Astrocyte (in vitro differentiated cells and primary cell): ENCODE results near the gene TNFSF11. TPM values are rescaled to one million over a fixed set of nuclear protein-coding genes. Genes with fewer than 3 reads are reported as not detected.

Experiments used
- DNase-seq: peaks from one replicate; pipeline ENCODE4 v3.0.0-alpha.2; 2010; ENCODE audit warnings: low read depth
- FAIRE-seq: peaks from 2 replicates; lab custom pipeline; 2011; peaks lifted over from hg19 to GRCh38; lab: Jason Lieb, UNC
- H2AFZ ChIP-seq: 2 replicates; pipeline ENCODE4 v1.6.0; 2012; ENCODE audit warnings: low read depth, low read length, inconsistent platforms
- H3K27ac ChIP-seq: 2 replicates; pipeline ENCODE4 v1.5.1; 2011; ENCODE audit warnings: low read depth, low read length, inconsistent platforms
- H3K27me3 ChIP-seq: 2 replicates; pipeline ENCODE4 v1.6.0; 2011; ENCODE audit warnings: low read length, inconsistent platforms; ENCODE audit not compliant: insufficient read depth
- H3K36me3 ChIP-seq: 2 replicates; pipeline ENCODE4 v1.5.1; 2011; ENCODE audit warnings: low read length, inconsistent platforms; ENCODE audit not compliant: insufficient read depth
- H3K4me1 ChIP-seq: 2 replicates; pipeline ENCODE4 v1.5.1; 2011; ENCODE audit warnings: low read length, inconsistent platforms; ENCODE audit not compliant: insufficient read depth
- H3K4me2 ChIP-seq: 2 replicates; pipeline ENCODE4 v1.6.0; 2012; ENCODE audit warnings: low read length, inconsistent platforms
- H3K4me3 ChIP-seq: 2 replicates; pipeline ENCODE4 v1.5.1; 2011; ENCODE audit warnings: low read depth, mild to moderate bottlenecking, low read length, inconsistent platforms; ENCODE audit not compliant: insufficient read depth
- H3K79me2 ChIP-seq: 2 replicates; pipeline ENCODE4 v1.6.0; 2012; ENCODE audit warnings: mild to moderate bottlenecking, low read length, inconsistent platforms; ENCODE audit not compliant: insufficient read depth
- H3K9ac ChIP-seq: 2 replicates; pipeline ENCODE4 v1.6.0; 2012; ENCODE audit warnings: mild to moderate bottlenecking, low read length, inconsistent platforms
- H3K9me3 ChIP-seq: 2 replicates; pipeline ENCODE4 v1.5.1; 2012; ENCODE audit warnings: low read depth, mild to moderate bottlenecking, low read length, inconsistent platforms; ENCODE audit not compliant: insufficient read depth
- H4K20me1 ChIP-seq: 2 replicates; pipeline ENCODE4 v1.6.0; 2012; ENCODE audit warnings: low read length, inconsistent platforms; ENCODE audit not compliant: insufficient read depth
- H3K27ac Mint-ChIP-seq: one replicate; pipeline ENCODE4 v1.8.0; 2021; ENCODE audit warnings: mild to moderate bottlenecking, mixed read lengths; ENCODE audit not compliant: unreplicated experiment
- H3K27me3 Mint-ChIP-seq: one replicate; pipeline ENCODE4 v1.8.0; 2021; ENCODE audit warnings: low read depth, mixed read lengths; ENCODE audit not compliant: unreplicated experiment
- H3K36me3 Mint-ChIP-seq: one replicate; pipeline ENCODE4 v1.8.0; 2021; ENCODE audit warnings: low read depth, mixed read lengths; ENCODE audit not compliant: unreplicated experiment
- H3K4me1 Mint-ChIP-seq: one replicate; pipeline ENCODE4 v1.8.0; 2021; ENCODE audit warnings: low read depth, mixed read lengths; ENCODE audit not compliant: unreplicated experiment
- H3K4me3 Mint-ChIP-seq: one replicate; pipeline ENCODE4 v1.8.0; 2021; ENCODE audit warnings: mild to moderate bottlenecking, moderate library complexity, mixed read lengths; ENCODE audit not compliant: unreplicated experiment
- H3K9me3 Mint-ChIP-seq: one replicate; pipeline ENCODE4 v1.8.0; 2021; ENCODE audit warnings: mild to moderate bottlenecking, mixed read lengths; ENCODE audit not compliant: unreplicated experiment
- EZH2 ChIP-seq: IDR thresholded peaks from 2 replicates; pipeline ENCODE4 v1.6.1; 2012; ENCODE audit warnings: mild to moderate bottlenecking, low read length, inconsistent platforms; ENCODE audit not compliant: insufficient read depth
- total RNA-seq: library from RNA; stranded (reverse); gene quantifications from 2 replicates; pipeline ENCODE4 v1.2.1, GENCODE V29; 2021
- TF ChIP-seq, protein P1 (sequence below): IDR thresholded peaks from 2 replicates; pipeline ENCODE4 v1.5.1; 2011; ENCODE audit warnings: low read depth, mild to moderate bottlenecking, inconsistent platforms, low read length, moderate library complexity; ENCODE audit not compliant: insufficient read depth

TNFSF11 gene
- total RNA-seq, 1 donor from 2014 or later: not detected

DNA sequence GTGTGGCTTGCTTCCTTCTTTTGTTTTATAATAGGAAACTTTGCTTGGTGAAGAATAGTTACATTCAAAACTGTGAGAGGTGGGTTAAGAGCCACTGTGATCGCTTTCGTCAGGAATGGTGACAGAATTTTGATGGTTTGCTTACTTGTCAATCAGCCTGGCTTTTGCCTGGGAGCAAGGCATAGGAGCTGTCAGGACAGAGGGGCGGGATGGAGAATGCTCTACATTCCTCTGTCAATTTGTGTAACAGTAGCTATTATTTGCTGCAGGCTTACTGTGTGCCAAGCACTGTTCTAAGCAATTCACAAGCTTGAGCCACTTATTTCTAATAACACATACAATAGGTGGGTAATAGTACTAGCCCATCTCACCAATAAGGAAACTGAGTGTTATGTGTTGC, 28.1 kb upstream of the TNFSF11 start:
- DNase-seq (no peak), FAIRE-seq (no peak)
- no peak overlapping the region for H3K4me2 ChIP-seq
- H3K9ac ChIP-seq: no peak overlapping the region
- TF ChIP-seq EZH2: no peak
- TF ChIP-seq, protein P1, sequence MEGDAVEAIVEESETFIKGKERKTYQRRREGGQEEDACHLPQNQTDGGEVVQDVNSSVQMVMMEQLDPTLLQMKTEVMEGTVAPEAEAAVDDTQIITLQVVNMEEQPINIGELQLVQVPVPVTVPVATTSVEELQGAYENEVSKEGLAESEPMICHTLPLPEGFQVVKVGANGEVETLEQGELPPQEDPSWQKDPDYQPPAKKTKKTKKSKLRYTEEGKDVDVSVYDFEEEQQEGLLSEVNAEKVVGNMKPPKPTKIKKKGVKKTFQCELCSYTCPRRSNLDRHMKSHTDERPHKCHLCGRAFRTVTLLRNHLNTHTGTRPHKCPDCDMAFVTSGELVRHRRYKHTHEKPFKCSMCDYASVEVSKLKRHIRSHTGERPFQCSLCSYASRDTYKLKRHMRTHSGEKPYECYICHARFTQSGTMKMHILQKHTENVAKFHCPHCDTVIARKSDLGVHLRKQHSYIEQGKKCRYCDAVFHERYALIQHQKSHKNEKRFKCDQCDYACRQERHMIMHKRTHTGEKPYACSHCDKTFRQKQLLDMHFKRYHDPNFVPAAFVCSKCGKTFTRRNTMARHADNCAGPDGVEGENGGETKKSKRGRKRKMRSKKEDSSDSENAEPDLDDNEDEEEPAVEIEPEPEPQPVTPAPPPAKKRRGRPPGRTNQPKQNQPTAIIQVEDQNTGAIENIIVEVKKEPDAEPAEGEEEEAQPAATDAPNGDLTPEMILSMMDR: no peak
- H3K4me1 ChIP-seq: peaks cover 5% of the 10 kb centered on the region
- peaks cover 13% of the 10 kb centered on the region for H3K4me1 Mint-ChIP-seq
- H4K20me1 ChIP-seq: no peaks in the 10 kb centered on the region
- H3K27ac Mint-ChIP-seq: no peak overlapping the region
- H3K36me3 ChIP-seq: no peaks in the 10 kb centered on the region
- no peaks in the 10 kb centered on the region for H3K9me3 ChIP-seq
- H3K27me3 Mint-ChIP-seq: peaks cover 5% of the 10 kb centered on the region
- no peaks in the 10 kb centered on the region for H3K36me3 Mint-ChIP-seq
- H3K79me2 ChIP-seq: no peaks in the 10 kb centered on the region
- peaks cover 1% of the 10 kb centered on the region for H3K9me3 Mint-ChIP-seq
- H3K27me3 ChIP-seq: no peaks in the 10 kb centered on the region
- no peak overlapping the region for H3K27ac ChIP-seq
- no peak overlapping the region for H3K4me3 ChIP-seq
- H2AFZ ChIP-seq: no peak overlapping the region
- no peak overlapping the region for H3K4me3 Mint-ChIP-seq

DNA sequence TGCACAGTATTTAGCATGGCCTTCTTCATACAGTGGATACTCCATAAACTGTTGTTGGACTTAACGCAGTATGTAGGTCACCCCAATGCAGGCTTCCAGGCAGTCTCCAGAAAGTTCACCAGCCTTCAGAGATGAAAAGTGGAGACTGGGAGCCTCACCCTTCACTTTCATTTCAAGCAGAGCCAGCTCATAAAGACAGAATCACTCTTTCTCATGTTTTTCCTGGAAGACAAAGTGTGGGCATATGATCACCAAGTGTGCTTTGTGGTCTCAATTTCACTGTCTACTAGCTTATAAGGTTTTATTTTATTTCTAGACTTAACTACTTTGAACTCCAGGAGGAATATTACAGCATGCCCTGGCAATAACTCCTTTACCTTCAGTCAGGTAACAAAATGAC, 26.3 kb upstream of the TNFSF11 start:
- Histone ChIP-seq H3K36me3 (no peaks in the 10 kb centered on the region), H3K4me2 (no peak overlapping the region), H4K20me1 (no peaks in the 10 kb centered on the region), H3K9me3 (no peaks in the 10 kb centered on the region), H3K9ac (no peak overlapping the region), H3K27ac (no peak overlapping the region), H3K4me1 (peaks cover 5% of the 10 kb centered on the region), H3K4me3 (no peak overlapping the region), H3K27me3 (no peaks in the 10 kb centered on the region), H2AFZ (no peak overlapping the region), H3K79me2 (no peaks in the 10 kb centered on the region)
- Mint-ChIP-seq H3K9me3 (peaks cover 1% of the 10 kb centered on the region), H3K4me3 (no peak overlapping the region), H3K27ac (no peak overlapping the region), H3K27me3 (peaks cover 5% of the 10 kb centered on the region), H3K4me1 (peaks cover 13% of the 10 kb centered on the region), H3K36me3 (no peaks in the 10 kb centered on the region)
- TF ChIP-seq, protein P1: no peak
- TF ChIP-seq EZH2: no peak
- FAIRE-seq (no peak), DNase-seq (no peak)

DNA sequence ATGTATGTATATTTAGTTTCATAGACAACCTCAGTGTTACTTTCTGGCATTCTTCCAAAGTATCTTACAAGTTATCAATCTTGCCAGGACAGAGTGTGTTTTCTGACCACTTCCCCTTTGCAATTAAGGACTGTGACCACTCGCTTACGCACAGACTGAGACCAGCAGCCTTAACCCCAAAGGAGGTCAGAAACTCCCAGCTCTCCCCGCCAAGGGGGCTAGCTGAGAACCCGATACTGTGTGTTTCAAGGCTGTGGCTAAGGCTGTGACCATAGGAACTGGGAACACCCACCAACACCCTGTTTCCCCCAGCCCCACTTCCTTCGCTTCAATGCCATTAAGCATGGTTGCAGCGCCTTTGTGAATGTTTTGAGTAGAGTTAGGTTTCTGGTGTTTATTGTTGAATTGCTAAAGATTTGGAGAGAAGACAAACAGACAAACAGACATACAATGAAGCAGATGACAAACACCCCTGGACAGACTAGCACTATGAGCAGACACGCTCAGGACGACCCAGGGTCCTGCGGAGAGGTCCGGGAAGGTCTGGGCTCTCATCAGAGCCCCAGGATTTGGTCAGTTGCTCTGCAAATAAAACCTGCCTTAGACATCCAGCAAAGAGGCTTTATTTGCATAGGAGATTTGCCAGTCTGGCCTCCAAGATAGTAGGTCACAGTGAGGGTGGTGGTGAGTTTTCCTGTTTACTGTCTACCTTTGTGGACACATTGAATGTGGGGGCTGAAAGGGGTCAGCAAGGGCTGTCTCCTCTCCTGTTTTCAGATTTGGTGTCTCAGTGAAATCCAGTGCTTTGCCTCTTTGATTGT, 25.0 kb upstream of the TNFSF11 start:
- no peak overlapping the region for H3K9ac ChIP-seq
- no peak overlapping the region for H3K27ac ChIP-seq
- no peak for FAIRE-seq
- no peak overlapping the region for H3K4me2 ChIP-seq
- Mint-ChIP-seq H3K9me3 (peaks cover 1% of the 10 kb centered on the region), H3K36me3 (no peaks in the 10 kb centered on the region), H3K27me3 (peaks cover 5% of the 10 kb centered on the region), H3K27ac (no peak overlapping the region), H3K4me1 (peaks cover 17% of the 10 kb centered on the region), H3K4me3 (no peak overlapping the region)
- no peaks in the 10 kb centered on the region for H4K20me1 ChIP-seq
- peak; percentile 37 for DNase-seq
- no peaks in the 10 kb centered on the region for H3K36me3 ChIP-seq
- no peaks in the 10 kb centered on the region for H3K79me2 ChIP-seq
- H2AFZ ChIP-seq: no peak overlapping the region
- no peaks in the 10 kb centered on the region for H3K27me3 ChIP-seq
- no peak overlapping the region for H3K4me3 ChIP-seq
- no peaks in the 10 kb centered on the region for H3K9me3 ChIP-seq
- H3K4me1 ChIP-seq: peaks cover 11% of the 10 kb centered on the region
- TF ChIP-seq EZH2: no peak
- TF ChIP-seq, protein P1: no peak
